Activated CD4-positive, alpha-beta T cell treated with anti-CD3 and anti-CD28 coated beads for 36 hours (primary cell): ENCODE results near the gene CMPK2. TPM values are rescaled to one million over a fixed set of nuclear protein-coding genes. Genes with fewer than 3 reads are reported as not detected.
A peak's percentile ranks its signal among the peaks of the same experiment; 100 is the strongest.

ENCODE experiments used
- ATAC-seq: fragments of 200-7000 bp; cut with Tn5 transposase; one replicate; pipeline ENCODE4 v1.10.0; 2021; ENCODE audit warnings: mild to moderate bottlenecking, moderate library complexity
- CTCF ChIA-PET: fragments of 350-600 bp; sonication (Branson Sonifier 250); formaldehyde crosslinking; loops from one replicate; lab custom pipeline; 2021; ENCODE audit warnings: antibody characterized with exemption; lab: Charles Lee
- POLR2A ChIA-PET: fragments of 350-600 bp; sonication (Branson Sonifier 250); formaldehyde crosslinking; loops from one replicate; lab custom pipeline; 2021; ENCODE audit warnings: antibody characterized with exemption, inconsistent platforms; lab: Charles Lee
- DNase-seq: peaks from one replicate; pipeline ENCODE4 v3.0.0-alpha.2; 2020
- H3K27ac Mint-ChIP-seq: one replicate; pipeline ENCODE4 v1.8.0; 2021; ENCODE audit warnings: mixed read lengths
- H3K27me3 Mint-ChIP-seq: one replicate; pipeline ENCODE4 v1.8.0; 2021; ENCODE audit warnings: mixed read lengths
- H3K36me3 Mint-ChIP-seq: one replicate; pipeline ENCODE4 v1.8.0; 2021; ENCODE audit warnings: low read depth, mixed read lengths
- H3K4me1 Mint-ChIP-seq: one replicate; pipeline ENCODE4 v1.8.0; 2021; ENCODE audit warnings: mixed read lengths
- H3K4me3 Mint-ChIP-seq: one replicate; pipeline ENCODE4 v1.8.0; 2021; ENCODE audit warnings: mild to moderate bottlenecking, moderate library complexity, mixed read lengths
- H3K9me3 Mint-ChIP-seq: one replicate; pipeline ENCODE4 v1.8.0; 2021; ENCODE audit warnings: low read depth, mixed read lengths
- intact Hi-C, 2 experiments: fragments of 100-400 bp; cut with DNase I in 1 of 2; cut with micrococcal nuclease in 1 of 2; formaldehyde crosslinking; loops; one replicate each; pipeline versions ENCODE4 v1.14.2 to v1.15.1; 2022 to 2024; cut with DNase I, micrococcal nuclease
- total RNA-seq, 2 experiments: library from RNA; stranded (reverse); gene quantifications; one replicate each; pipeline ENCODE4 v1.2.3, GENCODE V29; 2021

The CMPK2 gene
- total RNA-seq, result 1 to 10 TPM; 6.2 to 8.7 TPM

GRCh38 chr2:6865346-6866274, at the start of gene CMPK2:
CMPK2 (minus strand) TSS chr2:6865907; CDS start chr2:6865696, 211 bp downstream.
- Mint-ChIP-seq H3K27ac (peak within 1 kb of the TSS; percentile 98), H3K27me3 (peaks cover 7% of the 10 kb centered on the region), H3K36me3 (peaks cover 21% of the 10 kb centered on the region), H3K4me3 (peak within 1 kb of the TSS; percentile 93), H3K4me1 (peaks cover 12% of the 10 kb centered on the region), H3K9me3 (peaks cover 1% of the 10 kb centered on the region)
- CTCF ChIA-PET, result interaction anchor here (0.6 to 6.9 kb wide), 9 partner anchors 12 to 194 kb away, joined by 3 to 59 read pairs (median 3); partner anchors contain the start of gene RSAD2
- intact Hi-C loops, result loop anchor here (1.0 to 2.0 kb wide), 5 partner anchors 12 to 51 kb away; partner anchors contain the start of genes RNF144A (in 1 of the 2) and RSAD2 (in 1 of the 2)
- peak; percentile 89 for DNase-seq
- POLR2A ChIA-PET, result interaction anchor here (0.6 kb wide), 1 partner anchor 15 kb away, joined by 3 read pairs; no protein-coding TSS in a partner anchor
- ATAC-seq, result peak; percentile 77

- peaks cover 79% of the 10 kb centered on the region for H3K4me1 Mint-ChIP-seq
- no peaks in the 10 kb centered on the region for H3K9me3 Mint-ChIP-seq
- no peak for DNase-seq
- CTCF ChIA-PET, result interaction anchor here (0.8 to 5.6 kb wide), 14 partner anchors 10 to 142 kb away, joined by 3 to 47 read pairs (median 3); partner anchors contain the start of genes CMPK2 and RSAD2
- H3K4me3 Mint-ChIP-seq, result no peak overlapping the region
- peak overlapping the region; percentile 85 for H3K27ac Mint-ChIP-seq
- peaks cover 34% of the 10 kb centered on the region for H3K36me3 Mint-ChIP-seq
- ATAC-seq, result no peak
- H3K27me3 Mint-ChIP-seq, result no peaks in the 10 kb centered on the region
- intact Hi-C loops, result loop anchor here in 1 of 2 experiments (1.0 to 5.0 kb wide), 2 partner anchors 9 to 88 kb away; no protein-coding TSS in a partner anchor
- POLR2A ChIA-PET, result no interaction called here
These were observed 49.7 kb upstream of the CMPK2 start for GRCh38 chr2:6915399-6915798.

- ATAC-seq (peak; percentile 14), DNase-seq (peak; percentile 55)
- intact Hi-C loops, result loop anchor here (1.0 to 5.0 kb wide), 4 partner anchors 9 to 1767 kb away; partner anchors contain the start of gene ID2 (in 1 of the 2)
- Mint-ChIP-seq H3K4me1 (peaks cover 79% of the 10 kb centered on the region), H3K4me3 (peak overlapping the region; percentile 9), H3K27me3 (no peaks in the 10 kb centered on the region), H3K9me3 (no peaks in the 10 kb centered on the region), H3K27ac (peak overlapping the region; percentile 85), H3K36me3 (peaks cover 37% of the 10 kb centered on the region)
- POLR2A ChIA-PET, result interaction anchor here (0.7 to 1.4 kb wide), 2 partner anchors 9 to 18 kb away, joined by 4 to 6 read pairs; no protein-coding TSS in a partner anchor
- CTCF ChIA-PET, result interaction anchor here (0.8 to 5.6 kb wide), 11 partner anchors 9 to 143 kb away, joined by 3 to 47 read pairs (median 3); partner anchors contain the start of gene CMPK2
These were observed 49.1 kb upstream of the CMPK2 start for GRCh38 chr2:6914828-6915227.

- ATAC-seq (peak; percentile 59), DNase-seq (peak; percentile 78)
- no peaks in the 10 kb centered on the region for H3K9me3 Mint-ChIP-seq
- H3K27ac Mint-ChIP-seq, result peak overlapping the region; percentile 99
- H3K27me3 Mint-ChIP-seq, result no peaks in the 10 kb centered on the region
- H3K4me1 Mint-ChIP-seq, result peaks cover 80% of the 10 kb centered on the region
- H3K36me3 Mint-ChIP-seq, result peaks cover 35% of the 10 kb centered on the region
- CTCF ChIA-PET, result interaction anchor here (1.0 to 5.6 kb wide), 5 partner anchors 17 to 118 kb away, joined by 3 to 47 read pairs (median 4); no protein-coding TSS in a partner anchor
- intact Hi-C loops, result loop anchor here (1.0 to 5.0 kb wide), 3 partner anchors 16 to 1769 kb away; partner anchors contain the start of gene ID2 (in 1 of the 2)
- POLR2A ChIA-PET, result interaction anchor here (1.0 to 1.4 kb wide), 2 partner anchors 17 to 52 kb away, joined by 3 to 4 read pairs; no protein-coding TSS in a partner anchor
- H3K4me3 Mint-ChIP-seq, result peak overlapping the region; percentile 75
These were observed 47.9 kb upstream of the CMPK2 start for GRCh38 chr2:6913415-6914157.

- intact Hi-C loops, result loop anchor here (5.0 kb wide), 2 partner anchors 101 to 1771 kb away; partner anchors contain the start of gene ID2 (in 1 of the 2)
- H3K36me3 Mint-ChIP-seq, result peaks cover 54% of the 10 kb centered on the region
- peak overlapping the region; percentile 99 for H3K27ac Mint-ChIP-seq
- ChIA-PET CTCF (interaction anchor here (0.6 to 5.6 kb wide), 6 partner anchors 8 to 45 kb away, joined by 3 to 47 read pairs (median 4); no protein-coding TSS in a partner anchor), POLR2A (no interaction called here)
- H3K27me3 Mint-ChIP-seq, result no peaks in the 10 kb centered on the region
- H3K4me3 Mint-ChIP-seq, result peak overlapping the region; percentile 75
- DNase-seq (no peak), ATAC-seq (no peak)
- peaks cover 8% of the 10 kb centered on the region for H3K9me3 Mint-ChIP-seq
- H3K4me1 Mint-ChIP-seq, result peaks cover 95% of the 10 kb centered on the region
These were observed 46.0 kb upstream of the CMPK2 start for GRCh38 chr2:6911721-6912120.

- Mint-ChIP-seq H3K36me3 (peaks cover 65% of the 10 kb centered on the region), H3K4me3 (peak overlapping the region; percentile 75), H3K27me3 (no peaks in the 10 kb centered on the region), H3K9me3 (peaks cover 10% of the 10 kb centered on the region), H3K4me1 (peaks cover 90% of the 10 kb centered on the region), H3K27ac (peak overlapping the region; percentile 99)
- POLR2A ChIA-PET, result no interaction called here
- DNase-seq (peak; percentile 62), ATAC-seq (peak; percentile 34)
- intact Hi-C loops, result loop anchor here (1.0 to 5.0 kb wide), 6 partner anchors 8 to 1773 kb away; partner anchors contain the start of genes RSAD2 (in 2 of the 2), ID2 (in 1 of the 2) and RNF144A (in 1 of the 2)
- CTCF ChIA-PET, result interaction anchor here (0.6 to 5.6 kb wide), 10 partner anchors 7 to 134 kb away, joined by 3 to 47 read pairs (median 4); partner anchors contain the start of gene RSAD2
These were observed 44.0 kb upstream of the CMPK2 start for GRCh38 chr2:6909431-6910385.

GRCh38 chr2:6908291-6908690, 42.6 kb upstream of the CMPK2 start:
- Mint-ChIP-seq H3K4me3 (no peak overlapping the region), H3K27me3 (no peaks in the 10 kb centered on the region), H3K36me3 (peaks cover 69% of the 10 kb centered on the region), H3K9me3 (peaks cover 14% of the 10 kb centered on the region), H3K4me1 (peaks cover 77% of the 10 kb centered on the region), H3K27ac (peak overlapping the region; percentile 99)
- CTCF ChIA-PET, result interaction anchor here (1.1 to 1.7 kb wide), 4 partner anchors 8 to 136 kb away, joined by 3 to 7 read pairs (median 4); no protein-coding TSS in a partner anchor
- DNase-seq (no peak), ATAC-seq (no peak)
- intact Hi-C loops, result loop anchor here (2.0 to 5.0 kb wide), 3 partner anchors 31 to 529 kb away; partner anchors contain the start of gene RSAD2 (in 2 of the 2)
- POLR2A ChIA-PET, result no interaction called here

- H3K4me1 Mint-ChIP-seq, result peaks cover 58% of the 10 kb centered on the region
- H3K4me3 Mint-ChIP-seq, result no peak overlapping the region
- peaks cover 72% of the 10 kb centered on the region for H3K36me3 Mint-ChIP-seq
- intact Hi-C loops, result loop anchor here (1.0 to 5.0 kb wide), 3 partner anchors 9 to 531 kb away; no protein-coding TSS in a partner anchor
- peak overlapping the region; percentile 99 for H3K27ac Mint-ChIP-seq
- peak; percentile 82 for ATAC-seq
- H3K27me3 Mint-ChIP-seq, result no peaks in the 10 kb centered on the region
- CTCF ChIA-PET, result interaction anchor here (0.6 to 3.1 kb wide), 8 partner anchors 9 to 139 kb away, joined by 3 to 39 read pairs (median 8); partner anchors contain the start of gene RNF144A
- POLR2A ChIA-PET, result interaction anchor here (0.7 to 1.4 kb wide), 3 partner anchors 8 to 106 kb away, joined by 4 to 6 read pairs (median 6); no protein-coding TSS in a partner anchor
- peaks cover 30% of the 10 kb centered on the region for H3K9me3 Mint-ChIP-seq
- DNase-seq, result peak; percentile 38
These were observed 40.5 kb upstream of the CMPK2 start for GRCh38 chr2:6906165-6906741.

- Mint-ChIP-seq H3K27ac (peak overlapping the region; percentile 99), H3K27me3 (no peaks in the 10 kb centered on the region), H3K9me3 (peaks cover 33% of the 10 kb centered on the region), H3K36me3 (peaks cover 67% of the 10 kb centered on the region), H3K4me1 (peaks cover 52% of the 10 kb centered on the region), H3K4me3 (no peak overlapping the region)
- DNase-seq, result no peak
- intact Hi-C loops, result loop anchor here (1.0 to 5.0 kb wide), 3 partner anchors 10 to 532 kb away; no protein-coding TSS in a partner anchor
- CTCF ChIA-PET, result interaction anchor here (0.6 to 3.1 kb wide), 8 partner anchors 8 to 139 kb away, joined by 3 to 39 read pairs (median 8); partner anchors contain the start of gene RNF144A
- POLR2A ChIA-PET, result interaction anchor here (0.7 to 1.4 kb wide), 4 partner anchors 9 to 89 kb away, joined by 3 to 6 read pairs (median 5); no protein-coding TSS in a partner anchor
- no peak for ATAC-seq
These were observed 40.0 kb upstream of the CMPK2 start for GRCh38 chr2:6905668-6906067.
